Activated CD8-positive, alpha-beta T cell treated with anti-CD3 and anti-CD28 coated beads, Interleukin-2, amount 10 ng/mL, durations not matched to agents 7 days and 5 days (primary cell): ENCODE results near the gene MDN1. TPM values are rescaled to one million over a fixed set of nuclear protein-coding genes. Genes with fewer than 3 reads are reported as not detected.

Experiments used
- ATAC-seq: fragments of 150-1000 bp; cut with Tn5 transposase; one replicate; pipeline ENCODE4 v1.10.0; 2021; ENCODE audit warnings: moderate library complexity
- CTCF ChIA-PET: fragments of 350-600 bp; sonication (Branson Sonifier 250); formaldehyde crosslinking; loops from one replicate; lab custom pipeline; 2021; ENCODE audit warnings: antibody characterized with exemption; lab: Charles Lee
- POLR2A ChIA-PET: fragments of 350-600 bp; sonication (Branson Sonifier 250); formaldehyde crosslinking; loops from one replicate; lab custom pipeline; 2021; ENCODE audit warnings: antibody characterized with exemption; lab: Charles Lee
- DNase-seq: peaks from one replicate; pipeline ENCODE4 v3.0.0-alpha.2; 2020
- H3K27ac Mint-ChIP-seq: one replicate; pipeline ENCODE4 v1.8.0; 2021; ENCODE audit warnings: mild to moderate bottlenecking, mixed read lengths
- H3K27me3 Mint-ChIP-seq: one replicate; pipeline ENCODE4 v1.8.0; 2021; ENCODE audit warnings: low read depth, mixed read lengths
- H3K36me3 Mint-ChIP-seq: one replicate; pipeline ENCODE4 v1.8.0; 2021; ENCODE audit warnings: low read depth, mixed read lengths
- H3K4me1 Mint-ChIP-seq: one replicate; pipeline ENCODE4 v1.8.0; 2021; ENCODE audit warnings: low read depth, mixed read lengths
- H3K4me3 Mint-ChIP-seq: one replicate; pipeline ENCODE4 v1.8.0; 2021; ENCODE audit warnings: mild to moderate bottlenecking, mixed read lengths
- H3K9me3 Mint-ChIP-seq: one replicate; pipeline ENCODE4 v1.8.0; 2022; ENCODE audit warnings: mixed read lengths; ENCODE audit not compliant: insufficient read depth
- total RNA-seq, 2 experiments: library from RNA; stranded (reverse); gene quantifications; one replicate each; pipeline ENCODE4 v1.2.3, GENCODE V29; 2021

The MDN1 gene
- total RNA-seq, 2 experiments from 2014 or later: 58.2 to 64.7 TPM

DNA sequence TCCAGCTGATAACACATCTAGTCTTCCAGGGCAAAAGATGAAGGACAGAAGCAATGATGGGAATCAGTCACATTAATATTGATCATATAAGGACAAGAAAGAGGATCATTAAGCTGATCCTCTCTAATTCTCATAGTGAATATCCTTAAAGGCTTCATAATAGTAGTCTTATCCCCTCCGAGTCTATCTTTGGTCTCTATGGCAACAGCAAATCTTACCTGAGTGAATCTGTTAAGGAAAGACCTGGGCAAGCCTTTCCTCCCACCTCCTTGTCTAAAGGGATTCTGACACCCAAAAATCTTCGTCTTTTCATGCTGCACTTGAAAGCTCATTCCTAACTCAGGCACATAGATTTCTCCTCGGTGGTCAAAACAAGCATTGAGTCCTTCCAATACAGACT is 94.6 kb downstream of the MDN1 start:
- ChIA-PET CTCF (interaction anchor here (1.1 to 1.5 kb wide), 2 partner anchors 119 to 293 kb away, joined by 3 read pairs; no protein-coding TSS in a partner anchor), POLR2A (interaction anchor here (1.0 kb wide), 1 partner anchor 29 kb away, joined by 3 read pairs; no protein-coding TSS in a partner anchor)
- H3K4me3 Mint-ChIP-seq: no peak overlapping the region
- H3K27me3 Mint-ChIP-seq: no peaks in the 10 kb centered on the region
- H3K4me1 Mint-ChIP-seq: no peaks in the 10 kb centered on the region
- H3K27ac Mint-ChIP-seq: no peak overlapping the region
- H3K9me3 Mint-ChIP-seq: no peaks in the 10 kb centered on the region
- DNase-seq (no peak), ATAC-seq (no peak)
- peaks cover 58% of the 10 kb centered on the region for H3K36me3 Mint-ChIP-seq

DNA sequence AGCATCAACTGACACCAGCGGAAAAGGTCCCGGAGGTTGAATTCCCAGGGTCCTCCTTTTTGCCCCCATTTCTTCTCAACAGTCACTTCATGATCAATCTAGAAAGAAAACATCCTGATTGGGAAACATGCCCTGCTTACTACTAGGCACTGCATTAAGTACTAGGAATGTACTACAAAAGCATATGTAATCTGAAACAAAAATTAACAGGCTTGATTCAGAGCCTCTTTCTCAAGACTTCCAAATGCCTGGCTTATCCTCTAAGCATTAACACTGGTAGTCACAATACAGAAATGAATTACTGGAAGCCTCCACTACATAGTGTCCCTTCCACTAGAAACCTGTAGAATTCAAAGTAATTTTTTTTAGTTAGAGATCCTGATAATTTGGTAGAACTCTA is 96.5 kb downstream of the MDN1 start:
- DNase-seq (no peak), ATAC-seq (no peak)
- no peaks in the 10 kb centered on the region for H3K27me3 Mint-ChIP-seq
- H3K27ac Mint-ChIP-seq: no peak overlapping the region
- H3K36me3 Mint-ChIP-seq: peaks cover 52% of the 10 kb centered on the region
- ChIA-PET CTCF (no interaction called here), POLR2A (no interaction called here)
- no peak overlapping the region for H3K4me3 Mint-ChIP-seq
- no peaks in the 10 kb centered on the region for H3K9me3 Mint-ChIP-seq
- H3K4me1 Mint-ChIP-seq: no peaks in the 10 kb centered on the region

GRCh38 chr6:89716532-89716931 is 103.1 kb downstream of the MDN1 start:
- Mint-ChIP-seq H3K27me3 (no peaks in the 10 kb centered on the region), H3K4me3 (no peak overlapping the region), H3K27ac (no peak overlapping the region), H3K4me1 (no peaks in the 10 kb centered on the region), H3K36me3 (peaks cover 40% of the 10 kb centered on the region), H3K9me3 (no peaks in the 10 kb centered on the region)
- CTCF ChIA-PET: interaction anchor here (0.5 to 1.4 kb wide), 2 partner anchors 9 to 32 kb away, joined by 3 read pairs; no protein-coding TSS in a partner anchor
- POLR2A ChIA-PET: no interaction called here
- DNase-seq (no peak), ATAC-seq (no peak)

- Mint-ChIP-seq H3K4me1 (no peaks in the 10 kb centered on the region), H3K27me3 (no peaks in the 10 kb centered on the region), H3K27ac (no peak overlapping the region), H3K4me3 (no peak overlapping the region), H3K36me3 (peaks cover 66% of the 10 kb centered on the region), H3K9me3 (no peaks in the 10 kb centered on the region)
- ChIA-PET CTCF (no interaction called here), POLR2A (no interaction called here)
- DNase-seq: no peak
- no peak for ATAC-seq
Measured at GRCh38 chr6:89711801-89712200, 107.8 kb downstream of the MDN1 start.

DNA sequence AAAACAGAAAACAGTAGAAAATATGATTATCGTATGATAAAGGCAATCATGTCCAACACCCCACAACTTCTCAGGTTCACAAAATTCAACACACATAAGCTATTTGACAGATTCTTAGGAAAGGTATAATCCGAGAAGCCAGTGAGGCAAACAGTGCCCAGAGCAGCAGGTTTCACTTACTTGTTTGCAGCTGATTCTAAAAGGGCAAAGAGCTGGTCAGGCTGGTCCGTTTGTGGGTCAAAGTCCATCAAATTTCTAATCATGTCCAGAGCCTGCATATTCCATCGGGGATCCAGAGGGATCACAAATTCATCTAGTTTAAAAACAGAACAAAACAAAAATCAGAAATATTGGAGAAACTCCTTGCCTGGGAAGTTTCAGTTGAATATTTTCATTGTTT is 111.3 kb downstream of the MDN1 start:
- ATAC-seq (no peak), DNase-seq (no peak)
- no peaks in the 10 kb centered on the region for H3K4me1 Mint-ChIP-seq
- ChIA-PET POLR2A (no interaction called here), CTCF (interaction anchor here (1.0 to 1.9 kb wide), 4 partner anchors 8 to 336 kb away, joined by 3 to 4 read pairs (median 4); no protein-coding TSS in a partner anchor)
- H3K9me3 Mint-ChIP-seq: no peaks in the 10 kb centered on the region
- H3K27ac Mint-ChIP-seq: no peak overlapping the region
- no peak overlapping the region for H3K4me3 Mint-ChIP-seq
- H3K27me3 Mint-ChIP-seq: no peaks in the 10 kb centered on the region
- H3K36me3 Mint-ChIP-seq: peaks cover 61% of the 10 kb centered on the region

GRCh38 chr6:89707766-89708165 is 111.8 kb downstream of the MDN1 start:
- H3K4me1 Mint-ChIP-seq: no peaks in the 10 kb centered on the region
- CTCF ChIA-PET: interaction anchor here (0.8 to 1.9 kb wide), 5 partner anchors 9 to 355 kb away, joined by 3 to 4 read pairs (median 3); partner anchors contain the start of gene UBE2J1
- no peaks in the 10 kb centered on the region for H3K27me3 Mint-ChIP-seq
- POLR2A ChIA-PET: interaction anchor here (0.7 kb wide), 1 partner anchor 121 kb away, joined by 3 read pairs; no protein-coding TSS in a partner anchor
- no peak overlapping the region for H3K4me3 Mint-ChIP-seq
- H3K36me3 Mint-ChIP-seq: peaks cover 59% of the 10 kb centered on the region
- H3K9me3 Mint-ChIP-seq: no peaks in the 10 kb centered on the region
- H3K27ac Mint-ChIP-seq: peak overlapping the region; percentile 7
- DNase-seq (no peak), ATAC-seq (no peak)

- POLR2A ChIA-PET: no interaction called here
- no peak overlapping the region for H3K27ac Mint-ChIP-seq
- H3K36me3 Mint-ChIP-seq: peaks cover 59% of the 10 kb centered on the region
- DNase-seq (no peak), ATAC-seq (no peak)
- no peaks in the 10 kb centered on the region for H3K27me3 Mint-ChIP-seq
- no peaks in the 10 kb centered on the region for H3K9me3 Mint-ChIP-seq
- no peak overlapping the region for H3K4me3 Mint-ChIP-seq
- H3K4me1 Mint-ChIP-seq: no peaks in the 10 kb centered on the region
- CTCF ChIA-PET: no interaction called here
Measured at GRCh38 chr6:89706121-89706520, 113.5 kb downstream of the MDN1 start.

DNA sequence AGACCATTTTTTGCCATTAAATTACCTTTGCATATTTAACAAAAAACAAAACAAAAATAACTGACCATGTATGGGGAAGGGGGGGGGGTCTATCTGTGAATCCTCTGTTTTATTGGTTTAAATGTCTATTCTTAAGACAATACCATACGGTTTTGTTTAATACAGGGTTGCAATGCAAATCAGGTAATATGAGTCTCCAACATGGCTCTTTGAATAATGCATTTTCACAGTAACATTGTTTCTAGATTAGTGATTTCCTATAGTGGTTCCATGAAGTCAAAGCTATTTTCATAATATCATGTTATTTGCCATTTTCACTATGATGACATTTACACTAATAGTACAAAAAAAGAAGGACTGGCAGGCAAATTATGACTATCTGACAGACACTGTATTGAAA is 116.3 kb downstream of the MDN1 start:
- H3K4me3 Mint-ChIP-seq: no peak overlapping the region
- ChIA-PET POLR2A (interaction anchor here (0.7 kb wide), 1 partner anchor 138 kb away, joined by 3 read pairs; no protein-coding TSS in a partner anchor), CTCF (no interaction called here)
- peaks cover 47% of the 10 kb centered on the region for H3K36me3 Mint-ChIP-seq
- DNase-seq (no peak), ATAC-seq (no peak)
- no peaks in the 10 kb centered on the region for H3K4me1 Mint-ChIP-seq
- H3K27ac Mint-ChIP-seq: no peak overlapping the region
- H3K9me3 Mint-ChIP-seq: no peaks in the 10 kb centered on the region
- H3K27me3 Mint-ChIP-seq: no peaks in the 10 kb centered on the region

GRCh38 chr6:89702349-89702748 is 117.2 kb downstream of the MDN1 start:
- DNase-seq (no peak), ATAC-seq (no peak)
- Mint-ChIP-seq H3K36me3 (peaks cover 44% of the 10 kb centered on the region), H3K4me3 (no peak overlapping the region), H3K27ac (no peak overlapping the region), H3K27me3 (no peaks in the 10 kb centered on the region), H3K9me3 (no peaks in the 10 kb centered on the region), H3K4me1 (peaks cover 5% of the 10 kb centered on the region)
- POLR2A ChIA-PET: interaction anchor here (0.6 kb wide), 1 partner anchor 12 kb away, joined by 3 read pairs; no protein-coding TSS in a partner anchor
- CTCF ChIA-PET: interaction anchor here (1.1 kb wide), 1 partner anchor 270 kb away, joined by 4 read pairs; the partner anchor contains the start of gene ANKRD6

- Mint-ChIP-seq H3K9me3 (no peaks in the 10 kb centered on the region), H3K36me3 (peaks cover 55% of the 10 kb centered on the region), H3K4me1 (peaks cover 13% of the 10 kb centered on the region), H3K27ac (no peak overlapping the region), H3K4me3 (no peak overlapping the region), H3K27me3 (no peaks in the 10 kb centered on the region)
- ATAC-seq: no peak
- CTCF ChIA-PET: no interaction called here
- no peak for DNase-seq
- POLR2A ChIA-PET: no interaction called here
Measured at GRCh38 chr6:89695667-89696066, 123.9 kb downstream of the MDN1 start.

DNA sequence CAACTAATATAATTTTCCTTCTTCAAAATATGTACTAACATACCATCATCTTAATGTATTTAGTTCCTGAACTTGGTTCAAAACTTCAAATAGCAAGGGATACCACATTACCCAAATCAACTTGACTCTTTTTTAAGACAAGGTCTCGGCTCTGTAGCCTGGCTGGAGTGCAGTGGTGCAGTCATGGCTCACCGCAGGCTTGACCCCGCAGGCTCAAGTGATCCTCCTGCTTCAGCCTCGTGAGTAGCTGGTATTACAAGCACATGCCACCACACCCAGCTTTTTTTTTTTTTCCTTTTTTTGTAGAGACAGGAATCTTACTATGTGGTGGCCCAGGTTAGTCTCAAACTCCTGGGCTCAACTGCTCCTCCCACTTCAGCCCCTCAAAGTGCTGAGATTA is 125.2 kb downstream of the MDN1 start:
- ATAC-seq: no peak
- peaks cover 14% of the 10 kb centered on the region for H3K4me1 Mint-ChIP-seq
- no peak overlapping the region for H3K27ac Mint-ChIP-seq
- H3K36me3 Mint-ChIP-seq: peaks cover 60% of the 10 kb centered on the region
- no peak overlapping the region for H3K4me3 Mint-ChIP-seq
- no peaks in the 10 kb centered on the region for H3K27me3 Mint-ChIP-seq
- CTCF ChIA-PET: no interaction called here
- H3K9me3 Mint-ChIP-seq: no peaks in the 10 kb centered on the region
- POLR2A ChIA-PET: no interaction called here
- no peak for DNase-seq

DNA sequence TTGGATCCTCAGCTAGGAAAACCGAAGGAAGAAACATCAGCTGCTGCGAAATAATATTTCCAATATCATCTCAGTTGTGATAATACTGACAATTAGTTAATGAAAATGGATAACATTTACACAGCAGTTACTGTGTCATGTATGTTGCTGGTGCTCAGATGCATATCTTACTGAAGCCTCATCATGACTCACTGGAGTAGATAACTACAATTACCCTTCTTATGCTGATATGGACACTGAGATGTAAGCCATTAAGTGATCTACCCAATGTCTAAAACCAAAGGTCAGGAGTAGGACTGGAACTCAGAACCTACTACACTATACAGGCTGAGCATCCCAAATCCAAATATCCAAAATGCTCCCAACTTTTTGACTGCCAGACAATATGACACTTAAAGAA is 126.4 kb downstream of the MDN1 start:
- ChIA-PET CTCF (no interaction called here), POLR2A (no interaction called here)
- ATAC-seq (no peak), DNase-seq (no peak)
- H3K27ac Mint-ChIP-seq: no peak overlapping the region
- no peaks in the 10 kb centered on the region for H3K27me3 Mint-ChIP-seq
- H3K36me3 Mint-ChIP-seq: peaks cover 62% of the 10 kb centered on the region
- H3K4me3 Mint-ChIP-seq: no peak overlapping the region
- peaks cover 14% of the 10 kb centered on the region for H3K4me1 Mint-ChIP-seq
- H3K9me3 Mint-ChIP-seq: no peaks in the 10 kb centered on the region
